Common myeloid progenitor, CD34-positive (primary cell): Measurements from ENCODE around the gene MYH8.

Experiments used
- CTCF ChIA-PET: fragments of 350-600 bp; sonication (Branson Sonifier 250); formaldehyde crosslinking; loops from one replicate; lab custom pipeline; 2021; ENCODE audit warnings: antibody characterized with exemption; lab: Charles Lee
- POLR2A ChIA-PET: fragments of 350-600 bp; sonication (Branson Sonifier 250); formaldehyde crosslinking; loops from one replicate; lab custom pipeline; 2021; ENCODE audit warnings: antibody characterized with exemption; lab: Charles Lee
- DNase-seq, 3 donors: peaks; one replicate each; pipeline versions ENCODE4 v3.0.0 to v3.0.0-alpha.2; 2013
- H3K27ac ChIP-seq, 2 experiments: 1 replicate in 1 of 2; 2 replicates in 1 of 2; pipeline ENCODE4 v1.7.0; 2013; ENCODE audit warnings: inconsistent platforms in 2 of 2, low read length in 2 of 2, mild to moderate bottlenecking in 2 of 2, low read depth in 1 of 2, moderate library complexity in 1 of 2; ENCODE audit not compliant: severe bottlenecking in 2 of 2, insufficient read depth in 1 of 2, poor library complexity in 1 of 2
- H3K27me3 ChIP-seq, 5 experiments: replicated peaks in 2 of 5; 1 replicate in 3 of 5; 2 replicates in 2 of 5; pipeline versions ENCODE4 v1.6.1 to v1.7.0; 2013; ENCODE audit warnings: low read length in 4 of 5, mild to moderate bottlenecking in 2 of 5, moderate library complexity in 2 of 5, inconsistent platforms in 1 of 5; ENCODE audit not compliant: insufficient read depth in 5 of 5, control insufficient read depth in 4 of 5
- H3K36me3 ChIP-seq, 4 experiments: 1 replicate in 2 of 4; 2 replicates in 2 of 4; pipeline versions ENCODE4 v1.6.1 to v1.7.0; 2013; ENCODE audit warnings: low read length in 3 of 4, control low read depth in 1 of 4, mild to moderate bottlenecking in 1 of 4; ENCODE audit not compliant: control insufficient read depth in 4 of 4, insufficient read depth in 4 of 4
- H3K4me1 ChIP-seq, 4 experiments: 1 replicate in 3 of 4; 2 replicates in 1 of 4; pipeline versions ENCODE4 v1.6.1 to v1.7.1; 2013; ENCODE audit warnings: low read length in 3 of 4, mild to moderate bottlenecking in 3 of 4, control low read depth in 1 of 4, inconsistent platforms in 1 of 4, moderate library complexity in 1 of 4; ENCODE audit not compliant: control insufficient read depth in 4 of 4, insufficient read depth in 4 of 4; ENCODE audit errors: control extremely low read depth in 1 of 4
- H3K4me3 ChIP-seq, 7 experiments: 1 replicate in 4 of 7; 2 replicates in 3 of 7; pipeline versions ENCODE4 v1.5.1 to v1.7.0; 2013; ENCODE audit warnings: mild to moderate bottlenecking in 7 of 7, low read length in 6 of 7, moderate library complexity in 6 of 7, inconsistent platforms in 2 of 7, low read depth in 2 of 7, control low read depth in 1 of 7; ENCODE audit not compliant: insufficient read depth in 4 of 7, control insufficient read depth in 1 of 7; ENCODE audit errors: extremely low read depth in 1 of 7
- H3K9me3 ChIP-seq, 5 experiments: 1 replicate in 4 of 5; 2 replicates in 1 of 5; pipeline versions ENCODE4 v1.6.1 to v1.7.1; 2013; ENCODE audit warnings: low read length in 4 of 5, mild to moderate bottlenecking in 2 of 5, inconsistent platforms in 1 of 5, low read depth in 1 of 5, moderate library complexity in 1 of 5; ENCODE audit not compliant: control insufficient read depth in 4 of 5, insufficient read depth in 2 of 5; ENCODE audit errors: control extremely low read depth in 1 of 5
- WGBS: methylation state at CpG from one replicate; pipeline ENCODE4 v1.1.5; 2013; ENCODE audit not compliant: insufficient coverage; 5-methylcytosine and 5-hydroxymethylcytosine counted together

Gene MYH8

DNA sequence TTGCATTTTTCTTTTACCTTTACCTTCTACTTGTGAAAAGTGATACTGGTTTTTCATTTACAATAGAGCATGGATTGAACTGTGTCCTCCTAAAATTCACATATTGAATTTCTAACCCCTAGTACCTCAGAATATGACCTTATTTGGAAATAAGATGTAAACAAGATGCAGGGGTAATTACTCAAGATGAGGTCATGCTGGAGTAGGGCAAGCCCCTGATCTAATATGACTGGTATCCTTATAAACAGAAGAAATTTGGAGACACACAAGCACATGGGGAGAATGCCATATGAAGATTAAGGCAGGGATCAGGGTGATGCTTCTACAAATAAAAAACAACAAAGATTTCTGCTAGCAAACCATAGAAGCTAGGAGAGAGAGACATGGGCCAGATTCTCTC is 61.2 kb downstream of the MYH8 start:
- no peak for DNase-seq
- ChIA-PET CTCF (no interaction called here), POLR2A (no interaction called here)
- Histone ChIP-seq H3K36me3 (no peaks in the 10 kb centered on the region), H3K4me3 (no peak overlapping the region), H3K27me3 (peaks cover 0 to 12% (median 5%) of the 10 kb centered on the region in 5 experiments), H3K27ac (no peak overlapping the region), H3K4me1 (no peaks in the 10 kb centered on the region), H3K9me3 (no peaks in the 10 kb centered on the region)

GRCh38 chr17:10357768-10358167 is 64.0 kb downstream of the MYH8 start:
- H3K27ac ChIP-seq: no peak overlapping the region
- 0% methylated on average over 2 of the region's 4 CpGs for WGBS
- no peaks in the 10 kb centered on the region for H3K4me1 ChIP-seq
- H3K4me3 ChIP-seq: no peak overlapping the region
- DNase-seq: peak; percentile 28 to 51 (median 48)
- H3K9me3 ChIP-seq: no peaks in the 10 kb centered on the region
- ChIA-PET CTCF (interaction anchor here (0.5 to 1.5 kb wide), 3 partner anchors 30 to 64 kb away, joined by 3 to 6 read pairs (median 3); no protein-coding TSS in a partner anchor), POLR2A (no interaction called here)
- H3K36me3 ChIP-seq: no peaks in the 10 kb centered on the region
- peaks cover 0 to 12% (median 5%) of the 10 kb centered on the region in 5 experiments for H3K27me3 ChIP-seq

- Histone ChIP-seq H3K27ac (no peak overlapping the region), H3K36me3 (no peaks in the 10 kb centered on the region), H3K9me3 (no peaks in the 10 kb centered on the region), H3K4me3 (no peak overlapping the region), H3K4me1 (no peaks in the 10 kb centered on the region), H3K27me3 (peaks cover 0 to 8% (median 5%) of the 10 kb centered on the region in 5 experiments)
- CTCF ChIA-PET: interaction anchor here (1.6 to 1.9 kb wide), 2 partner anchors 19 to 58 kb away, joined by 5 read pairs; no protein-coding TSS in a partner anchor
- POLR2A ChIA-PET: no interaction called here
- 80% methylated on average over 9 of the region's 9 CpGs for WGBS
- peak in 1 of 3 donors; percentile 8 for DNase-seq
Observed at GRCh38 chr17:10354651-10355050, 67.1 kb downstream of the MYH8 start.

DNA sequence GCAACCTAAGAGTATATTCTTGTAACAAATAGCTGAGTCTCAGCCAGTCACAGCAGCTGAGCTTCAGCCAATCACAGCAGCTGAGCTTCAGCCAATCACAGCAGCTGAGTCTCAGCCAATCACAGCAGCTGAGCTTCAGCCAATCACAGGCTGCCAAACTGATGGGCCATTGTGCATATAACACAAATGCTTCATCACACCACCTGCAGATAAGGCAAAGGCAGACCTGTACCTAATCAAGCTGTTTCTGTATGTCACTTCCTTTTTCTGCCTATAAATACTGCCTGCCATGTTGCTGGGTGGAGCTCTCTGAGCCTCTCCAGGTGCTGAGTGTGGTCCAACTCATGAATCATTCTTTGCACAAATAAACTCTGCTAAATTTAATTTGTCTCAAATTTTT is 68.9 kb downstream of the MYH8 start:
- ChIA-PET CTCF (interaction anchor here (0.8 to 1.9 kb wide), 3 partner anchors 24 to 384 kb away, joined by 3 to 6 read pairs (median 5); no protein-coding TSS in a partner anchor), POLR2A (no interaction called here)
- Histone ChIP-seq H3K27me3 (peaks cover 0 to 2% (median 0%) of the 10 kb centered on the region in 5 experiments), H3K9me3 (no peaks in the 10 kb centered on the region), H3K4me3 (no peak overlapping the region), H3K27ac (no peak overlapping the region), H3K36me3 (no peaks in the 10 kb centered on the region), H3K4me1 (no peaks in the 10 kb centered on the region)
- peak in 2 of 3 donors; percentile 7 to 19 for DNase-seq

DNA sequence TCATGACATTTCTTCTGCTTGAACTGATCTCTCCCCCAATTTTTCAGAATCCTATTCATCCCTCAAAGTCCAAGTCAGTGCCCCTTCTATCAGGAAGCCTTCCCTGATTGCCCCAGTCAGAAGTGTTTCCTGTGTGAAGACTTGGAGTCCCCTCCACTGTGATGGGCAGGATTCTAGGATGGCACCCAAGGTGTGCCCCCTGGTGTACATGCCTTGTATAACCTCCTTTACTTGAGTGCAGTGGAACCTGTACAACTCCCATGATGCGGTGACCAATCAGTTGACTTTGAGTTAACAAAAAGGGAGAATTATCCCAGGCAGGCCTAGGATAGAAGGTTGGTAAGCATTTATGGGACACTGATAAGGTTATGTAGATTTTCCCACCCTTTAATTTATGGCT is 72.3 kb downstream of the MYH8 start:
- Histone ChIP-seq H3K4me3 (no peak overlapping the region), H3K4me1 (no peaks in the 10 kb centered on the region), H3K9me3 (no peaks in the 10 kb centered on the region), H3K27ac (no peak overlapping the region), H3K27me3 (no peaks in the 10 kb centered on the region), H3K36me3 (no peaks in the 10 kb centered on the region)
- DNase-seq: peak; percentile 17 to 26 (median 19)
- ChIA-PET CTCF (interaction anchor here (0.8 kb wide), 1 partner anchor 21 kb away, joined by 3 read pairs; no protein-coding TSS in a partner anchor), POLR2A (no interaction called here)
- 100% methylated on average over 1 of the region's 1 CpG for WGBS

DNA sequence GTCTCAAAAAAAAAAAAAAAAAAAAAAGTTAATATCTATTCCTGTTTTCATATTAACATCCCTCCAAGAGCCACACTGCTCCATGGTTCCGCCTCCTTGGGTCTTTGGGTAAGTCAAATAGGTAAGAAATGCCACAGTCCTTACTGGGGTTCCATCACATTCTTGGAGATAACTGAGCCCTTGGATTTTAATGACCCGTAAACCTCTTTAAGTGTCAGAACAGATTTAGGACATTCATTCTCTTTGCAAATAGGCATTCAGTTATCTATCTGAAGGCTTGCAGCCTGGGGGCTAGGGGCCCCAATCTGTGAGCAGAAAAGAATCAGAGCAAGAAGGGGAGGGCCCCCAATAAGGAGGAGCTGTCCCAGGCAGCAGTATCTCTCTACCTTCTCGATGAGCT is 76.9 kb downstream of the MYH8 start:
- no peak overlapping the region for H3K4me3 ChIP-seq
- H3K9me3 ChIP-seq: no peaks in the 10 kb centered on the region
- ChIA-PET POLR2A (no interaction called here), CTCF (interaction anchor here (2.2 kb wide), 1 partner anchor 49 kb away, joined by 8 read pairs; no protein-coding TSS in a partner anchor)
- no peaks in the 10 kb centered on the region for H3K36me3 ChIP-seq
- WGBS: 100% methylated on average over 2 of the region's 3 CpGs
- H3K27ac ChIP-seq: no peak overlapping the region
- no peaks in the 10 kb centered on the region for H3K4me1 ChIP-seq
- no peak for DNase-seq
- peaks cover 0 to 5% (median 0%) of the 10 kb centered on the region in 5 experiments for H3K27me3 ChIP-seq
